Stimulated activated naive CD4-positive, alpha-beta T cell (primary cell): ENCODE measurements around the gene TTLL9.
A peak's percentile ranks its signal among the peaks of the same experiment; 100 is the strongest.
"Not testable (repeated sequence)": the region's sequence is repeated elsewhere in the genome, so short reads cannot be mapped to it uniquely, and the experiment has no call there.

Experiments
- DNase-seq, 6 experiments: peaks; one replicate each; lab custom pipeline; 2025; lab: John Stamatoyannopoulos, UW

Gene TTLL9

GRCh38 chr20:31879143-31879987, 8.9 kb downstream of the TTLL9 start:
- DNase-seq: peak; percentile 58 to 80 (median 72)

DNA sequence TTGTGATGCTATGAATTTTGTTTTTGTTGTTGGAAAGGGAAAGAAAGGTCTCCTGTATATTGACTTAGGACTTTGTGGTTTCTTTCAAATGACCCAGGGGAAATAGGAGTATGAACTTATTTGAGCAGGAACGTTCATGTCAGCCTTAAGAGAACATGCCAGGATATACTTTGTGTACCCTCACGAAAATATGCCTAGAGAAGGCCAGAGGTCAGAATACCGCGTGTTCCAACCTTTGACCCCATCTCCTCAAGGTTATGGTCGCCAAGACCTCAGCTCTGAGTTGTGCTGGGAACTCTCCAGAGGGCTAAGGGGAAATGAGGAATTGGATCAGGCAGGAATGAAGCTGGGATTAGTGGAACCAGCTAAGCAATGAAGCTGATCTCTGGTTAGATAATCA, 11.5 kb downstream of the TTLL9 start:
- no peak for DNase-seq

DNA sequence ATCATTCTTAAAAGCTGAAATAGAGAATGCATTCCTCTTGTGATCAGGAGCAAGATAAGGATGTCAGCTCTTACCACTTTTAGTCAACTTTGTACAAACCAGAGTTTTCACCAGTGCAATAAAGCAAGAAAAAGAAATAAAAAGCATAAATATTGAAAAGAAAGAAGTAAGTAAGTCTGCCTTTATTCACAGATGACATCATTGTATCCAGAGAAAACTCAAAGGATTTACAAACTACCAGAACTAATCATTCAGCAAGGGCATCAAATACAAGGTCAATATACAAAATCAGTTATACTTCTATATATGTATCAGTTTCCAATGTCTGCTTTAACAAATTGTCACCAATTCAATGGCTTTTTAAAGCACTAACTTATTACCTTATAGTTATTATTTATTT, 13.4 kb downstream of the TTLL9 start:
- no peak for DNase-seq

DNA sequence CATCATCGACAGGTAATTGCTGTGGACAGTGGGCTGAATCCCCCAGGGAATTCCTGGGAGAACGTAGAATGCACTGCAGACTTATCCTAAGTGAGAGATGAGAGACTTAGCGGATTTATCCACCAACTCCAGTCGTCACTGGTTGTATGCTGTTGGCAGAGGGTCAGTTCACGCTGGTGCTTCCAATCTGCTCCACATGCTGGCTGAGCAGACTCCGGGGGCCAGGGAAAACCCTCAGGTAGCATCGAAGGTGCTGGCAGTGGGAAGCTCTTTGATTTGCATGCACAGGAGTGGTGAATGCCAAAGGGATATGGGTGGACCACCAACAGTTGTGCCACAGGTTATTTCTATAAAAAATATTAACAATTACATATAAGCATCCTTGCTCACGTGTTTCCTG, 20.2 kb downstream of the TTLL9 start:
- no peak for DNase-seq

GRCh38 chr20:31894980-31895675, 24.7 kb downstream of the TTLL9 start:
- DNase-seq: no peak

GRCh38 chr20:31896049-31896448, 25.6 kb downstream of the TTLL9 start:
- no peak for DNase-seq

GRCh38 chr20:31897541-31897940, 27.1 kb downstream of the TTLL9 start:
- DNase-seq: no peak

DNA sequence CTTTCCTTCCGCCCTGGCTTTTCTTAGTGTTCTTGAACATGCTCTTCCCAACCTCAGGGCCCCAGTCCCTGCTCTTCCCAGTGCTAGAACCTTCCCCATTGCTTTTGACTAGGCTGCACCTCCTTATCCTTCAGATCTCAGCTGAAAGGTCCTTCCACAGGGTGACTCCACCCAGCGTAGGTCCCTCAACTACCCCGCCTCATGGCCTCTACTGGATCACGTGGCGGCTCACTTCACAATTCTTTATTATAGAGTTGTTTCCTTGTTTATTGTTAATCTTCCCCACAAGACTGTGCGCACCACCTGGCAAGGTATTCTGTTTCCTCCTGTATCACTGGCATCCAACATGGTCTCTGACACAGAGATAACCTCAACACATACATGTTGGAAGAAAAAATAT, 31.2 kb downstream of the TTLL9 start:
- DNase-seq: no peak

GRCh38 chr20:31903627-31904386, 33.4 kb downstream of the TTLL9 start:
- no peak for DNase-seq

GRCh38 chr20:31906001-31906400, 35.6 kb downstream of the TTLL9 start:
- no peak for DNase-seq

DNA sequence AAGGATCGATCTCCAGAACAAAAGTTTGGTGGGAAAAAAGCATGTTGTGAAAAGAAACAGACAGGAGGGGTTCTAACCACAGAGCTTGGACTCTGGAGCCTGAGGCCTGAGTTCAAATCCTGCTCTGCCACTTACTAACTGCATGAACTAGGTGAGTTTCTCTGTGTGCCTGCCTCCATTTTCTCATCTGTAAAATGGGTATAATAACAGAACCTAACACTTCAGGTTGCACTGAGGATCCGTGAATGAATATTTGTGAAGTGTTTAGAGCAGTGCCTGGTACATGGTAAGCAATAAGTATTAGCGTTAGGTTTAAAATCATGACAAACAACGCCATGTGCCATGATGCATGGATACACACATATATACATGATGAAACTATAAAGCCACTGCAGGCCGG, 36.6 kb downstream of the TTLL9 start:
- DNase-seq: no peak

GRCh38 chr20:31908016-31908415, 37.6 kb downstream of the TTLL9 start:
- no peak for DNase-seq

- DNase-seq: no peak
Observed at GRCh38 chr20:31908424-31908823, 38.0 kb downstream of the TTLL9 start.

DNA sequence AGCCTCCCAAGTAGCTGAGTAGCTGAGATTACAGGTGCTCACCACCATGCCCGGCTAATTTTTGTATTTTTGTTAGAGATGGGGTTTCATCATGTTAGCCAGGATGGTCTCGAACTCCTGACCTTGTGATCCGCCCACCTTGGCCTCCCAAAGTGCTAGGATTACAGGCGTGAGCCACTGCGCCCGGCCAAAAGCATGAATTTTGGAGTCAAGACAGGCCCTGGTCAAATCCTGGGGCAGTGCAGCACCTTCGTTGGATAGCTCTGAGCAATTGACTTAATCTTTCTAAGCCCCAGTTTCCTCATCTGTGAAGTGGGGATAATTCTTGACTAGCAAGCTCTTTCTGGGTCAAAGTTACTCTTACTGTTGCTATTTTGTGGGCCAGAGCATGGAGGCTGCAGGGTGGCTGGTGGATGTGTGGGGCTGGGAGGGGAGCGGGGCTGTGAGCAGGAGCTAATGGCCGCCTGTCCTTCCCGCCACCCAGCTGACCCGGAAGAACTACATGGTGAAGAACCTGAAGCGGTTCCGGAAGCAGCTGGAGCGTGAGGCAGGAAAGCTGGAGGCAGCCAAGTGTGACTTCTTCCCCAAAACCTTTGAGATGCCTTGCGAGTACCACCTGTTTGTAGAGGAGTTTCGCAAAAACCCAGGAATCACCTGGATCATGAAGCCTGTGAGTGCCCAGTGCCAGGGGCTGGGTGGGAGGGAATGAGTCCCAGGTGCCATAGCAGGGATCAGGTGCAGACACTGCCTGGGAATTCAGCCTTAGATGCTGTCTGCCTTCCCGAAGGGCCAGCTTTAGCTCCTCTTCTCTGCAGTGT, 39.0 kb downstream of the TTLL9 start:
- DNase-seq: no peak

DNA sequence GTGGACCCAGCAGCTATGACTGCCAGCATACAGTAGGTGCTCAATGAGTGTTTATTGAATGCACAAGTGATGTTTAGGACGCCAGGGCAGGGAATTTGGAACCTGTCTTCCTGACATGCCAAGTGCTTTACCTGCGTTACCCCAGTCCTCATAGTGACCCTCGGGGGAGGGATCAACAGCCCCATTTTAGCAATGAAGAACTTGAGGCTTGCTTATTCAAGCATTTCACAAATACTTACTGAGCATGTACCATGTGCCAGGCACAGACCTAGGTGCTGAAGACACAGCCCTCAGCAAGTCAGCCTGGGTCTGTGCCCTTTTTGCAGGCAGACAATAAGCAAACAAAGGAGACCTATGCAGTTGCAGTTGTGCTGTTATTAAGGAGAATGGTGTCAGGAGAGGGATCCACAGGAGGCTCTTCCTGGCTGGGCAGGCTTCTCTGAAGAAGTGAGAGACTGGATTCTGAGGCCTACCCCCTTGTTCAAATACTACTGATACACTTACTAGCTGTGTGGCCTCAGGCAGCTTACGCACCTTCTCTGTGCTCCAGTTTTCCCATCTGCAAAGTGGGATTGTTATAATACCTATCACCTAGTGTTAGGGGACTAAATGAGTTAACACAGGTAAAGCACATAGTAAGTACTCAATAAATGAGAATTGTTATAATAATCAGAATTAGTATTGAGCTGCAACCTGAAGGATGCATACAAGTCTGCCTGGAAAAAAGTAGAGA, 39.8 kb downstream of the TTLL9 start:
- no peak for DNase-seq

GRCh38 chr20:31913431-31914157, 43.2 kb downstream of the TTLL9 start:
- DNase-seq: no peak

GRCh38 chr20:31914170-31914569, 43.7 kb downstream of the TTLL9 start:
- DNase-seq: no peak

DNA sequence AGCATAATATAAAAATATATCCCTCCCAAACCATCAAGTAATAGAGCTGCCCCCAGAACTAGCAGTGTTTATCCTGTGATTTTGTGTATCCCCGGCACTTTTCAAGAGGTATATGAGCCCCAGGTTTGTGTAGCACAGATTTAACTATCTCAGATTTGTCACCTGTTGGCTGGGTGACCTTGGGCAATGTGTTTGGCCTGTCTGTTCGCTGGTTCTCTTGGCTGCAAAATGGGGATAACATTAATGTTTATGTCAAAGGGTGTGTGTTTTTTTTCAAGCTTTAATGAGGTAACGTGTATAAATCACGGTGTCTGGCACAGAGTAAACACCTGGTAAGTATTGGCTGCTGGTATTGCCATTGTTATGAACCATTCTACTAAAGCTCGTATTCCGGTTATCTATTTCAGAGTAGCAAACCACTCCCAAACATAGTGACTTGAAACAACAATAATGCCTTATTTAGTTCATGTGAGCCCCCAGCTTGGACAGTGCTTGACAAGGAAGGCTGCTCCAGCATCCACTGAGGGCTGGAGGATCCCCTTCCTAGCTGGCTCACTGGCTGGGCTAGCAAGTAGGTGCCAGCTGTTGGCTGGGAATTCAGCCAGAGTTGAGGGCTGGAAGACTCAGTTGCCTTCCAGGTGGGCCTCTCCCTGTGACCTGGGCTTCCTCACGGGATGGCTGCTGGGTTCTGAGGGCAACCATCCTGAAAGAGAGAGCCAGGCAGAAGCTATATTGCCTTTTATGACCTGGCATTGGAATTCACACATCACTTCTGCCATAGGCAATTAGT, 45.3 kb downstream of the TTLL9 start:
- DNase-seq: no peak

GRCh38 chr20:31916708-31917107, 46.3 kb downstream of the TTLL9 start:
- no peak for DNase-seq

GRCh38 chr20:31917962-31918412, 47.6 kb downstream of the TTLL9 start:
- not testable (repeated sequence) for DNase-seq
